Suppressor macrophage treated with lipopolysaccharide for 4 hours (primary cell): ENCODE measurements around the gene PRCP.

ENCODE experiments used
- DNase-seq: peaks from one replicate; pipeline ENCODE4 v3.0.0-alpha.2; 2020

The PRCP gene

GRCh38 chr11:82775736-82776346, 124.4 kb downstream of the PRCP start:
- DNase-seq: peak; percentile 64

GRCh38 chr11:82775218-82775617, 125.0 kb downstream of the PRCP start:
- no peak for DNase-seq
